ENCODE measurements around the gene TAP1. TPM values are rescaled to one million over a fixed set of nuclear protein-coding genes. Genes with fewer than 3 reads are reported as not detected.
"Not testable (repeated sequence)": the region's sequence is repeated elsewhere in the genome, so short reads cannot be mapped to it uniquely, and the experiment has no call there.

Gene TAP1
- total RNA-seq, 1 experiment from 2014 or later = 75.1 TPM

GRCh38 chr6:32879691-32880090 is 26.2 kb upstream of the TAP1 start:
- H3K4me1 Mint-ChIP-seq (ENCODE audit: low read depth, unreplicated experiment) = no peaks in the 10 kb centered on the region
- no peak for TF ChIP-seq CTCF (IDR thresholded peaks at IDR 0.05; ENCODE audit: unreplicated experiment)
- no peaks in the 10 kb centered on the region for H3K9me3 Mint-ChIP-seq (ENCODE audit: low read depth, unreplicated experiment)
- H3K36me3 Mint-ChIP-seq (ENCODE audit: insufficient read depth, unreplicated experiment) = no peaks in the 10 kb centered on the region
- no peak overlapping the region for H3K27ac Mint-ChIP-seq (ENCODE audit: unreplicated experiment)
- intact Hi-C loops (cut with micrococcal nuclease; ENCODE audit: unreplicated experiment) = no loop called here
- CTCF ChIA-PET = interaction anchor here (1.7 kb wide), 1 partner anchor 105 kb away, joined by 5 read pairs; no protein-coding TSS in a partner anchor
- BruUV-seq (replicated peaks) = no TSS peak
- H3K4me3 Mint-ChIP-seq (ENCODE audit: low read depth, unreplicated experiment) = no peak overlapping the region
- H3K27me3 Mint-ChIP-seq (ENCODE audit: unreplicated experiment) = peaks cover 4% of the 10 kb centered on the region
- no peak for DNase-seq

GRCh38 chr6:32876603-32877002 is 23.1 kb upstream of the TAP1 start:
- DNase-seq = no peak
- no peaks in the 10 kb centered on the region for H3K9me3 Mint-ChIP-seq (ENCODE audit: low read depth, unreplicated experiment)
- no peak overlapping the region for H3K27ac Mint-ChIP-seq (ENCODE audit: unreplicated experiment)
- no peaks in the 10 kb centered on the region for H3K4me1 Mint-ChIP-seq (ENCODE audit: low read depth, unreplicated experiment)
- H3K27me3 Mint-ChIP-seq (ENCODE audit: unreplicated experiment) = peaks cover 17% of the 10 kb centered on the region
- BruUV-seq (replicated peaks) = no TSS peak
- CTCF ChIA-PET = interaction anchor here (0.7 to 1.2 kb wide), 3 partner anchors 9 to 120 kb away, joined by 3 to 6 read pairs (median 4); no protein-coding TSS in a partner anchor
- no peak for TF ChIP-seq CTCF (IDR thresholded peaks at IDR 0.05; ENCODE audit: unreplicated experiment)
- H3K4me3 Mint-ChIP-seq (ENCODE audit: low read depth, unreplicated experiment) = no peak overlapping the region
- intact Hi-C loops (cut with micrococcal nuclease; ENCODE audit: unreplicated experiment) = no loop called here
- H3K36me3 Mint-ChIP-seq (ENCODE audit: insufficient read depth, unreplicated experiment) = no peaks in the 10 kb centered on the region

- H3K27ac Mint-ChIP-seq (ENCODE audit: unreplicated experiment); CTCF ChIA-PET; H3K4me3 Mint-ChIP-seq (ENCODE audit: low read depth, unreplicated experiment); H3K36me3 Mint-ChIP-seq (ENCODE audit: insufficient read depth, unreplicated experiment); H3K9me3 Mint-ChIP-seq (ENCODE audit: low read depth, unreplicated experiment); intact Hi-C loops (cut with micrococcal nuclease; ENCODE audit: unreplicated experiment); BruUV-seq (replicated peaks); H3K4me1 Mint-ChIP-seq (ENCODE audit: low read depth, unreplicated experiment); DNase-seq: not testable (repeated sequence)
- peaks cover 40% of the 10 kb centered on the region for H3K27me3 Mint-ChIP-seq (ENCODE audit: unreplicated experiment)
Observed at GRCh38 chr6:32873947-32874346, 20.4 kb upstream of the TAP1 start.

GRCh38 chr6:32868257-32868788 is 14.8 kb upstream of the TAP1 start:
- Mint-ChIP-seq H3K36me3 (ENCODE audit: insufficient read depth, unreplicated experiment) (no peaks in the 10 kb centered on the region), H3K9me3 (ENCODE audit: low read depth, unreplicated experiment) (no peaks in the 10 kb centered on the region), H3K4me1 (ENCODE audit: low read depth, unreplicated experiment) (peaks cover 9% of the 10 kb centered on the region), H3K27me3 (ENCODE audit: unreplicated experiment) (peaks cover 26% of the 10 kb centered on the region), H3K27ac (ENCODE audit: unreplicated experiment) (no peak overlapping the region), H3K4me3 (ENCODE audit: low read depth, unreplicated experiment) (no peak overlapping the region)
- intact Hi-C loops (cut with micrococcal nuclease; ENCODE audit: unreplicated experiment) = loop anchor here (1.0 to 10.0 kb wide), 5 partner anchors 30 to 454 kb away; partner anchors contain the start of gene TAP2
- peak; percentile 88 for DNase-seq
- CTCF ChIA-PET = interaction anchor here (0.5 to 4.4 kb wide), 24 partner anchors 9 to 471 kb away, joined by 3 to 171 read pairs (median 4); partner anchors contain the start of genes HLA-DMA, PSMB8, PSMB9 and TAP1
- BruUV-seq (replicated peaks) = no TSS peak
- peak; percentile 90 for TF ChIP-seq CTCF (IDR thresholded peaks at IDR 0.05; ENCODE audit: unreplicated experiment)
